Activated CD8-positive, alpha-beta memory T cell treated with anti-CD3 and anti-CD28 coated beads for 4 hours (primary cell): ENCODE data around the gene SGCA.
A peak's percentile ranks its signal among the peaks of the same experiment; 100 is the strongest.

Experiments used
- DNase-seq, 2 donors: peaks; one replicate each; pipeline ENCODE4 v3.0.0-alpha.2; 2020; ENCODE audit warnings: low read depth in 2 of 2

The SGCA gene

GRCh38 chr17:50167371-50167770 lies 1.6 kb downstream of the SGCA start:
- DNase-seq, result no peak

GRCh38 chr17:50168319-50168718 lies 2.5 kb downstream of the SGCA start:
- DNase-seq, result no peak

GRCh38 chr17:50169121-50169764 lies 3.4 kb downstream of the SGCA start:
- no peak for DNase-seq

DNA sequence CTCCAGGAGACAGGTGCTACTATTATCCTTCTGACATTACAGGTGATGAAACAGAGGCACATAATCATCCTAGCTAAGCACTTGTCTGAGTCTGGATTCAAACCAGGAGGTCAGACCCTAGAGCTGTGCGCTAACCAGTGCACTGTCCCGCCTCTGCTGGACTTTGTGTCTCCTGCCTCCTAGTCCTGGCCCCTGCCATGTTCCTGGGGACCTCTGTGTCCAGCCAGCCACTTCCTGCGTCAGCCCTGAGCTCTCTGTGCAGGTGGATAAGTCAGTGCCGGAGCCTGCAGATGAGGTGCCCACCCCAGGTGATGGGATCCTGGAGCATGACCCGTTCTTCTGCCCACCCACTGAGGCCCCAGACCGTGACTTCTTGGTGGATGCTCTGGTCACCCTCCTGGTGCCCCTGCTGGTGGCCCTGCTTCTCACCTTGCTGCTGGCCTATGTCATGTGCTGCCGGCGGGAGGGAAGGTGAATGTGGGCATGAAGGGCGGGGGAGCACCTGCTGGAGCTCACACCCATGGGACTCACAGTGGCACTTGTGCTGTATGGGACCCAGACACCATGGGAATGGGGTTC lies 4.2 kb downstream of the SGCA start:
- no peak for DNase-seq

DNA sequence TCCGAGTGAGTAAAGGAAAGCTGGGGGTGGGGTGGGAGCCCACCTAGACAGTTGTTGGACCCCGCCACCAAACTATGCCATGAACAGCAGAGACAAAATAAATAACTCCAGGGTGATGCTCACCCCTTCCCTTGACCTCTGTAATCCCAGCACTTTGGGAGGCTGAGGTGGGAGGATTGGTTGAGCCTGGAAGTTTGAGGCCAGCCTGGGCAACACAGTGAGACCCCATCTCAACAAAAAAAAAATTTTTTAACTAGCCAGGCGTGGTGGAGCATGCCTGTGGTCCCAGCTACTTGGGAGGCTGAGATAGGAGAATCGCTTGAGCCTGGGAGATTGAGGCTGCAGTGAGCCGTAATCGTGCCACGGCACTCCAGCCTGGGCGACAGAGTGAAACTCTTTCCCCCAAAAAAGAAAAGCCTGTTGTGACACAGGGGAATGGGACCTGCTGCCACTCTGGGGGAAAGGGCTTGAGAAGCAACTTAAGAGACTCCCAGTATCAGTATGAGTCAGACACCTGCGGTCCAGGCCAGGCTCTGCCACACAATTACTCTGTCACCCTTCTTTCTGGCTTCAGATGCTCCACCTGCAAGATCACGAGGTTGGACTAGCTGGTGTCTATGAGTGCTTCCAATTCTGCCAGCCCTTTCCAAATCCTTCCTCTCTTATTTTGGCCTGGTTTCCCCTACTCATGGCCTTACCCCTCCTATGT lies 5.0 kb downstream of the SGCA start:
- no peak for DNase-seq

GRCh38 chr17:50171371-50172071 lies 5.7 kb downstream of the SGCA start:
- no peak for DNase-seq

DNA sequence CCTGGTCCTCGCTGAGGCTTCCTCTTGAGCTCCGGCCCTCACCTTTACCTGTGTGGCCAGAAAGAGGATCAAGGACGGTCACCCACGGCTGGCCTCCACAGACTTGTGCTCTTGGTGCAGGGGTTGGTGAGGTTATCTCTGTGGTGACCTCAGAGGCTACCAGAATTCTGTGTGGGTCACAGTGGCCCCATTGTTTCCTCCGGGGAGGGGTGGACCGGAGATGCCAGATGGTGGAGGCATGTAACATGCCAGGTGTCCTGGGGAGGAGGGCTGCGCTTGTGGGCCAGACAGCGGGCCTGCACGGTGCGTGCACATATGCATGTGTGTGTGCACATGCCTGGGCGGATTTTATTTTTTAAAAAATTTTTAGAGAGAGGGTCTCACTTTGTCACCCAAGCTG lies 6.3 kb downstream of the SGCA start:
- no peak for DNase-seq

DNA sequence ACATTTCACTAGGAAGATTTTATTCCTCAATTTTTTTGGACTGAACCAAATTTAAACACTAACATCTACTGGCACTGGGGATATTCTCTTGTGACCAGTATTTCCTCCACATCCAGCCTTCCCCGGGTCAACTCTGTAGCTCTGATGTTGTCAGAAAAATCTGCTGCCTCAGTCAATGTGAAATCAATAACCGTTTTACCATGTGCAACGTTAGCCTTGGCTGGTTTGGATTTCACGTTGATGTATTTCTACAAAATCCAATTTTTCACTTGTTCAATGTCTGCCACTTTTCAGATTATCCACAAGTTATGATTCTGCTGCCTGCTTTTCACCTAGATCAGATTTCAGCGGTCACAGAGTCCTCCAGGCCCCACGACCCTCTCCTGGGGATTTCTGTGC lies 7.1 kb downstream of the SGCA start:
- DNase-seq, result no peak

DNA sequence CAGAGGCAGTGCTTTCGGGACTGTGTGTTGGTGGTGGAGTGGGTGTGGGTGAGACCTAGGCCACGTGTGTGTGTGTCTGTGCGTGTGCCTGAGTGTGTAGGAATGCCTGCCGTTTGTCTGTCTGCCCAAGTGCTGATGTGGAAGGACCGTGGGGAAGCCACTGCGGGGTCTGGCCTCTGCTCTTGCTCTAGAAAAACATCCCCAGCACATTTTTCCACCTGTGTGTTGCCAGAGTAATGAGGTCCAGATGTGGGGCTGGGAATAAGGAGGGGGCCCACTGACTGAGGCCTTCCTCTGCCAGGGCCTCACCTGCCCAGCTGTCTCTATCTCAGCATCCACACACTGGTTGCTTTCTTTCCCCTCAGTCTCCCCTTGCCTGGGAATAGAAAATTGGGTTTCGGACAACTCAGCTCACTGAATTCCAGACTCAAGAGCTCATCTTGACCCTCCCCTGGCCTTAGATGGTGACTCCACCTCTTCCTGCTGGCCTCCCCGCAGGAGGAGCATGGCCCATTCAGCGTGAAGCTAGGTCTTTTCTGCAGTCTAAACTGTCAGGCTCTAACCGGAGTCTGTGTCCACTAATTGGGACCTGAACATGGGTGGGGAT lies 7.6 kb downstream of the SGCA start:
- no peak for DNase-seq

DNA sequence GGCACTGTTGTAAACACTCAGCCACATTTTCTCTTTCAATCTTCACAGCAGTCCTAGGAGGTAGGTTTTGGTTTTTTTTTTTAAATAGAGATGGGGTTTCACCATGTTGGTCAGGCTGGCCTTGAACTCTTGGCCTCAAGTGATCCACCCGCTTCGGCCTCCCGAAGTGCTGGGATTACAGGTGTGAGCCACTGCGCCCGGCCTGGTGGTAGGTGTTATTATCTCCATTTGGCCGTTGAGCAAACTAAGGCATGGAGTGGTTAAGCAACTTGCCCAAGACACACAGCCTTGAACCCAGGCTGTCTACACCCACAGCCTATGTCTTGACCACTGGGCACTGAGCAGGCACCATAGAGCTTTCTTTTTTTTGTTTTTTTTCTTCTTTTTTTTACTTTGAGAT lies 8.6 kb downstream of the SGCA start:
- no peak for DNase-seq

GRCh38 chr17:50175035-50175807 lies 9.4 kb downstream of the SGCA start:
- DNase-seq, result no peak

GRCh38 chr17:50176559-50177357 lies 11.0 kb downstream of the SGCA start:
- DNase-seq, result no peak

- no peak for DNase-seq
Measured at GRCh38 chr17:50177476-50177875, 11.7 kb downstream of the SGCA start.

DNA sequence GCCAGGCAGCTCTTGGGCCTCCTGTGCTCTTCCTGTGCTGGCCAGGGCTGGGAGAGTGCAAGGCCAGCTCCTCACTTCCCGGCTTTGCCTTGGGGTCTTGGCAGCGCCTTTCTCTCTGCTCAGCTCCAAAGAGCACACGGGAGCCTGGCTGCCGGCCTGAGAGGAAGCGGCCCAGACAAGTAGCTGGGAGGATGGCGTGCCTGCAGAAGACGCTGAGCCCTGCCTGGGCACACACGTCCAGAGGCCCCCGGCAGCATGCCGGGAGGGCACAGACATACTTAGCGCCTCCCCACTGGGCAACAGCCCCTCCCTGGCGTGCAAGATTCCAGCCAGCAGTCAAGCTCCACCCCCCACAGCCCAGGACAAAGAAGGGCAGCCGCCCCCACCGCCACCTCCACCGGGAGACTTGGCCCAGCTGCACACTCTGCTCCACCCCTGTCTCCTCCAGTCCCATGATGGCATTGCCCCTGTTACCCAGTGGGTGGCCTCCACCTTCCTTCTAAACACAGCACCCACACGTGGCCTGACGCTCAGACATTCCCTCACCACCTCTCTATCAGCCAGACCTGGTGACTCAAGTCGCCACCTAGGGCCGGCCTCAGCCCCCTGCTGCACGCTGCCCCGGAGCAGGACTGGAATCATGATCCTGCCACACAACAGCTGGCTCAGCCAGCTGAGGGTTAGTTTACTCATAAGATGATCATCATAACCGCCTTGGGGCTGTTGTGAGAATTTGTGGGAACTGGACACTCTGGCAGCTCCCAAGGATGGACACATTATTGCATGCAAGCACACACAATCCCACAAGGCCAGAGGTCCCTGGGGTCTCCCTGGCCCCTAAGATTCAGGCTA lies 12.4 kb downstream of the SGCA start:
- peak in 1 of 2 donors; percentile 15 for DNase-seq

DNA sequence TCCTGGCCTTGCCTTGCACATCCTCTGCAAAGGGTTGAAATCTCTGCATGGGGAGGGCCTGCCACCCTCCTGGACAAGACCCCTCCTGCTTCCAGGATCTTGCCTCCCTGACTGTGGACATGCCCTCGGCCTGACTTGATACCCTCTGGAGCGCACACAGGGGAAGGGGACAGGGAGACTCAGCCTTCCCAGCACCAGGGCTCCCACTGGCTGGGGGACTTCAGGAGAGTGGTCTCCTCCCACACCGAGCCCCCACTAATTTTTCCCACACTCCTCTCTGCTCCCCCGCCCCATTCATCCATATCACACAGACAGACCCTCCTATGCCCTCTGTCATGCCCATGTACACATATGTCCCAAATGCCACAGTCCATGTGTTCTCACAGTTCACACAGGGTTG lies 14.3 kb downstream of the SGCA start:
- DNase-seq, result no peak

DNA sequence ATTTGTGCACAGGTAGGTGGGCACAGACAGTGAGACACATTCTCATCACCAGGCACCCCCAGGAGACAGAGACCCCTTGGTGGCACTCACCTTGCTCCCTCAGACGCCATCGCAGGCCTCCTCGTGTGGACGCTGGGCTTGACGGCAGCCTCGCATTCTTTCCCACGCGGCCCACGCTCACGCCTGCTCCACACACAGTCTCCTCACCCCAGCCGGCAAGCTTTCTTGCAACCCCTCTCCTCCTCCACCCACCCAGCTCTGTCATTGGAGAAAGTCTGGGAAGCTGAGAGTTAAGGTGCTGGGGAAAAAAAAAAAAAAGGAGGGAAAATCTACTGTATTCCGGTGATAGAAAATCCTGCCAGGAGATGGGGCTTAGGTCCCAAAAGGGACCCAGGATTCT lies 14.8 kb downstream of the SGCA start:
- DNase-seq, result no peak

GRCh38 chr17:50181144-50181543 lies 15.3 kb downstream of the SGCA start:
- no peak for DNase-seq

- no peak for DNase-seq
Measured at GRCh38 chr17:50181591-50182560, 16.1 kb downstream of the SGCA start.
